WTC11 (cell line): Measurements from ENCODE around the gene ZNF467. TPM values are rescaled to one million over a fixed set of nuclear protein-coding genes. Genes with fewer than 3 reads are reported as not detected.

Experiments used
- ATAC-seq: fragments of 200-7000 bp; cut with Tn5 transposase; 2 replicates; pipeline ENCODE4 v1.10.0; 2021; ENCODE audit warnings: mild to moderate bottlenecking, moderate library complexity
- CTCF ChIA-PET: fragments of 300-600 bp; sonication (Branson Sonifier 250); formaldehyde crosslinking; loops from one replicate; lab custom pipeline; 2021; ENCODE audit warnings: antibody characterized with exemption; lab: Charles Lee
- POLR2A ChIA-PET: fragments of 350-600 bp; sonication (Branson Sonifier 250); formaldehyde crosslinking; loops from one replicate; lab custom pipeline; 2021; ENCODE audit warnings: antibody characterized with exemption; lab: Charles Lee
- DNase-seq: peaks from one replicate; pipeline ENCODE4 v3.0.0; 2021; ENCODE audit warnings: low spot score
- H3K27ac Mint-ChIP-seq: 2 replicates; pipeline ENCODE4 v1.8.0; 2021; ENCODE audit warnings: mixed read lengths
- H3K27me3 Mint-ChIP-seq: 2 replicates; pipeline ENCODE4 v1.8.0; 2021; ENCODE audit warnings: low read depth, mild to moderate bottlenecking, moderate library complexity, mixed read lengths
- H3K36me3 Mint-ChIP-seq: 2 replicates; pipeline ENCODE4 v1.8.0; 2021; ENCODE audit warnings: mixed read lengths
- H3K4me1 Mint-ChIP-seq: 2 replicates; pipeline ENCODE4 v1.8.0; 2022; ENCODE audit warnings: mixed read lengths
- H3K4me3 Mint-ChIP-seq: 2 replicates; pipeline ENCODE4 v1.8.0; 2021; ENCODE audit warnings: mild to moderate bottlenecking, moderate library complexity, mixed read lengths
- H3K9me3 Mint-ChIP-seq: 2 replicates; pipeline ENCODE4 v1.8.0; 2021; ENCODE audit warnings: mixed read lengths
- ATF1 ChIP-seq: sonication (generic); formaldehyde crosslinking; IDR thresholded peaks from 2 replicates; pipeline ENCODE4 v1.8.1; 2023; ENCODE audit warnings: mild to moderate bottlenecking, moderate library complexity, missing genetic modification reagents
- CBFB ChIP-seq: sonication (generic); formaldehyde crosslinking; IDR thresholded peaks from 2 replicates; pipeline ENCODE4 v1.8.1; 2022; ENCODE audit warnings: mild to moderate bottlenecking, low read depth, missing genetic modification reagents
- CREM ChIP-seq: sonication (generic); formaldehyde crosslinking; IDR thresholded peaks from 2 replicates; pipeline ENCODE4 v1.8.1; 2022; ENCODE audit warnings: mild to moderate bottlenecking, missing genetic modification reagents, moderate library complexity
- FOXK1 ChIP-seq: sonication (generic); formaldehyde crosslinking; IDR thresholded peaks from 2 replicates; pipeline ENCODE4 v1.8.0; 2022; ENCODE audit warnings: mild to moderate bottlenecking, moderate library complexity, missing genetic modification reagents
- NFYB ChIP-seq: sonication (generic); formaldehyde crosslinking; conservative IDR thresholded peaks from 2 replicates; pipeline ENCODE4 v1.8.0; 2022; ENCODE audit warnings: low read depth, missing genetic modification reagents
- NR3C1 ChIP-seq: sonication (generic); formaldehyde crosslinking; conservative IDR thresholded peaks from 2 replicates; pipeline ENCODE4 v1.8.1; 2023; ENCODE audit warnings: low read depth, mild to moderate bottlenecking, missing genetic modification reagents
- TCF7 ChIP-seq: sonication (generic); formaldehyde crosslinking; IDR thresholded peaks from 2 replicates; pipeline ENCODE4 v1.8.0; 2022; ENCODE audit warnings: mild to moderate bottlenecking, low read depth, missing genetic modification reagents, moderate library complexity
- TEAD4 ChIP-seq: sonication (generic); formaldehyde crosslinking; IDR thresholded peaks from 2 replicates; pipeline ENCODE4 v1.8.0; 2022; ENCODE audit warnings: mild to moderate bottlenecking, missing genetic modification reagents
- ZNF121 ChIP-seq: sonication (generic); formaldehyde crosslinking; IDR thresholded peaks from 2 replicates; pipeline ENCODE4 v1.8.0; 2023; ENCODE audit warnings: missing genetic modification reagents
- ZNF219 ChIP-seq: sonication (generic); formaldehyde crosslinking; IDR thresholded peaks from 2 replicates; pipeline ENCODE4 v1.8.0; 2023; ENCODE audit warnings: missing genetic modification reagents, mild to moderate bottlenecking, borderline replicate concordance
- total RNA-seq: library from RNA; stranded (reverse); gene quantifications from 3 replicates; pipeline ENCODE4 v1.2.3, GENCODE V29; 2021
- TF ChIP-seq, protein P1 (sequence below): sonication (generic); formaldehyde crosslinking; IDR thresholded peaks from 2 replicates; pipeline ENCODE4 v1.8.1; 2023; ENCODE audit warnings: mild to moderate bottlenecking, missing genetic modification reagents, borderline replicate concordance
- TF ChIP-seq, protein P2 (sequence below): fragments of 250-450 bp; sonication (Bioruptor Pico); conservative IDR thresholded peaks from 2 replicates; pipeline ENCODE4 v1.9.0; 2021; ENCODE audit warnings: mild to moderate bottlenecking
- TF ChIP-seq, protein P3 (sequence below): fragments of 250-450 bp; sonication (Bioruptor Pico); IDR thresholded peaks from 2 replicates; pipeline ENCODE4 v1.9.0; 2021; ENCODE audit warnings: mild to moderate bottlenecking

The ZNF467 gene
- total RNA-seq, 1 experiment from 2014 or later, result 0.70 TPM

DNA sequence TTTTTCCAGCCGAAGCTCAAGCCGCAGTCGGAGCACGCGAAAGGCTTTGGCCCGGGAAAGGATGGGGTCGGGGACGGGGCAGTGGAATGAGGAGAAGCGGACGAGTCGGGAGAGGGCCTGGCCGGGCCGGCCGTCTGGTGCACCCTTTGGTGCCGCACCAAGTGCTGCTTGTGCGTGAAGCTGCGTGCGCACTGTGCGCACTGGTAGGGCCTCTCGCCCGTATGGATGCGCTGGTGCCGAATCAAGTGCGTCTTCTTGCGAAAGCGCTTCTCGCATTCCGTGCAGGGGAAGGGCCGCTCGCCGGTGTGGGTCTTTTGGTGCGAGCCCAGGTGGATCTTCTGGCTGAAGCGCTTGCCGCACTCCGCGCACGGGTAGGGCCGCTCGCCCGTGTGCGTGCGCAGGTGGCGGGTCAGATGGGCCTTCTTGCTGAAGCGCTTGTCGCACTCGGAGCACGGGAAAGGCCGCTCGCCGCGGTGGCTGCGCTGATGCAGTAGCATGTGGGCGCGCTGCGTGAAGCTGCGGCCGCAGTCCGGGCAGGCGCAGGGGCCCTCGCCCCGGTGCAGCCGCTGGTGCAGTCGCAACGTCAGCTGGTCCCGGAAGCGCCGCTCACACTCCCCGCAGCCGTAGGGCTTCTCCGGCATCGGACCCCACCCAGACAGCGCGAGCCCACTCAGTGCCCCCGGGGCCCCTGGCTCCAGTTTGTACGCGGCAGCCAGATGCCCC lies 7.8 kb downstream of the ZNF467 start:
- Mint-ChIP-seq H3K27me3 (peaks cover 100% of the 10 kb centered on the region), H3K36me3 (no peaks in the 10 kb centered on the region), H3K9me3 (no peaks in the 10 kb centered on the region), H3K27ac (no peak overlapping the region), H3K4me3 (peak overlapping the region; percentile 67), H3K4me1 (peaks cover 14% of the 10 kb centered on the region)
- ChIA-PET POLR2A (interaction anchor here (1.5 kb wide), 1 partner anchor 9 kb away, joined by 3 read pairs; no protein-coding TSS in a partner anchor), CTCF (interaction anchor here (0.6 to 4.5 kb wide), 17 partner anchors 9 to 141 kb away, joined by 3 to 51 read pairs (median 9); partner anchors contain the start of gene ZNF467)
- DNase-seq, result peak; percentile 61
- TF ChIP-seq TEAD4 (CRISPR knock-in tag) (no peak), ATF1 (0 out of 2 replicates have a peak, but pooled peaks have one; percentile 52), CREM (CRISPR knock-in tag) (0 out of 2 replicates have a peak, but pooled peaks have one; percentile 25), TCF7 (CRISPR knock-in tag) (no peak), ZNF121 (CRISPR knock-in tag) (no peak), NR3C1 (CRISPR knock-in tag) (no peak), NFYB (CRISPR knock-in tag) (no peak), CBFB (CRISPR knock-in tag) (no peak), ZNF219 (CRISPR knock-in tag) (no peak), FOXK1 (CRISPR knock-in tag) (no peak)
- TF ChIP-seq, protein P1, sequence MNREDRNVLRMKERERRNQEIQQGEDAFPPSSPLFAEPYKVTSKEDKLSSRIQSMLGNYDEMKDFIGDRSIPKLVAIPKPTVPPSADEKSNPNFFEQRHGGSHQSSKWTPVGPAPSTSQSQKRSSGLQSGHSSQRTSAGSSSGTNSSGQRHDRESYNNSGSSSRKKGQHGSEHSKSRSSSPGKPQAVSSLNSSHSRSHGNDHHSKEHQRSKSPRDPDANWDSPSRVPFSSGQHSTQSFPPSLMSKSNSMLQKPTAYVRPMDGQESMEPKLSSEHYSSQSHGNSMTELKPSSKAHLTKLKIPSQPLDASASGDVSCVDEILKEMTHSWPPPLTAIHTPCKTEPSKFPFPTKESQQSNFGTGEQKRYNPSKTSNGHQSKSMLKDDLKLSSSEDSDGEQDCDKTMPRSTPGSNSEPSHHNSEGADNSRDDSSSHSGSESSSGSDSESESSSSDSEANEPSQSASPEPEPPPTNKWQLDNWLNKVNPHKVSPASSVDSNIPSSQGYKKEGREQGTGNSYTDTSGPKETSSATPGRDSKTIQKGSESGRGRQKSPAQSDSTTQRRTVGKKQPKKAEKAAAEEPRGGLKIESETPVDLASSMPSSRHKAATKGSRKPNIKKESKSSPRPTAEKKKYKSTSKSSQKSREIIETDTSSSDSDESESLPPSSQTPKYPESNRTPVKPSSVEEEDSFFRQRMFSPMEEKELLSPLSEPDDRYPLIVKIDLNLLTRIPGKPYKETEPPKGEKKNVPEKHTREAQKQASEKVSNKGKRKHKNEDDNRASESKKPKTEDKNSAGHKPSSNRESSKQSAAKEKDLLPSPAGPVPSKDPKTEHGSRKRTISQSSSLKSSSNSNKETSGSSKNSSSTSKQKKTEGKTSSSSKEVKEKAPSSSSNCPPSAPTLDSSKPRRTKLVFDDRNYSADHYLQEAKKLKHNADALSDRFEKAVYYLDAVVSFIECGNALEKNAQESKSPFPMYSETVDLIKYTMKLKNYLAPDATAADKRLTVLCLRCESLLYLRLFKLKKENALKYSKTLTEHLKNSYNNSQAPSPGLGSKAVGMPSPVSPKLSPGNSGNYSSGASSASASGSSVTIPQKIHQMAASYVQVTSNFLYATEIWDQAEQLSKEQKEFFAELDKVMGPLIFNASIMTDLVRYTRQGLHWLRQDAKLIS (CRISPR knock-in tag), result no peak
- TF ChIP-seq, protein P2, sequence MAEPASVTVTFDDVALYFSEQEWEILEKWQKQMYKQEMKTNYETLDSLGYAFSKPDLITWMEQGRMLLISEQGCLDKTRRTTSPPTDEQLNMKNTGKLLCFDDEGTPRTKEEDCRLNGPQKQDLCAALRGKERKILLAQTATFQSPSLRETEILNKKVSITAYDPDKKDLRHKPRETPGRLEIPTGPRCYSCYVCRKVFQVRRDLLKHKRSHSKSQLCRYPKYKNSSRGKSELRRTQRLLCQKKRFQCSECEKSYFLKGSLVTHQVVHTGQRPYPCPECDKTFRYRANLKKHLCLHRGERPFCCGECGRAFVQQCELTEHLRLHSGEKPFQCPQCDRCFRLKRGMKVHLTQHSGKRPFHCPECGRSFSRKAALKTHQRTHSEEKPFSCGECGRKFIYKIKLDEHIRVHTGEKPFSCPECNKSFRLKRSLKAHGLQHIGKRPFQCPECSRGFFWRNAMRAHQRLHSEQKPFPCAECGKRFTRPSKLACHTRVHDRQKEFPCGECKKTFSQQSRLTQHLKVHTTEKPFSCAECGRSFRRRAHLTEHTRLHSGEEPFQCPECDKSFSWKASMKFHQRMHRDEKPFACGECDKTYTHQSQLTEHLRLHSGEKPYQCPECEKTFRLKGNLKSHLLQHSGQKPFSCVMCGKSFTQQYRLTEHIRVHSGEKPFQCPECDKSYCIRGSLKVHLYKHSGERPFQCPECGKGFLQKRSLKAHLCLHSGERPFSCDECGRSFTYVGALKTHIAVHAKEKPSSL (CRISPR knock-in tag), result no peak
- TF ChIP-seq, protein P3, sequence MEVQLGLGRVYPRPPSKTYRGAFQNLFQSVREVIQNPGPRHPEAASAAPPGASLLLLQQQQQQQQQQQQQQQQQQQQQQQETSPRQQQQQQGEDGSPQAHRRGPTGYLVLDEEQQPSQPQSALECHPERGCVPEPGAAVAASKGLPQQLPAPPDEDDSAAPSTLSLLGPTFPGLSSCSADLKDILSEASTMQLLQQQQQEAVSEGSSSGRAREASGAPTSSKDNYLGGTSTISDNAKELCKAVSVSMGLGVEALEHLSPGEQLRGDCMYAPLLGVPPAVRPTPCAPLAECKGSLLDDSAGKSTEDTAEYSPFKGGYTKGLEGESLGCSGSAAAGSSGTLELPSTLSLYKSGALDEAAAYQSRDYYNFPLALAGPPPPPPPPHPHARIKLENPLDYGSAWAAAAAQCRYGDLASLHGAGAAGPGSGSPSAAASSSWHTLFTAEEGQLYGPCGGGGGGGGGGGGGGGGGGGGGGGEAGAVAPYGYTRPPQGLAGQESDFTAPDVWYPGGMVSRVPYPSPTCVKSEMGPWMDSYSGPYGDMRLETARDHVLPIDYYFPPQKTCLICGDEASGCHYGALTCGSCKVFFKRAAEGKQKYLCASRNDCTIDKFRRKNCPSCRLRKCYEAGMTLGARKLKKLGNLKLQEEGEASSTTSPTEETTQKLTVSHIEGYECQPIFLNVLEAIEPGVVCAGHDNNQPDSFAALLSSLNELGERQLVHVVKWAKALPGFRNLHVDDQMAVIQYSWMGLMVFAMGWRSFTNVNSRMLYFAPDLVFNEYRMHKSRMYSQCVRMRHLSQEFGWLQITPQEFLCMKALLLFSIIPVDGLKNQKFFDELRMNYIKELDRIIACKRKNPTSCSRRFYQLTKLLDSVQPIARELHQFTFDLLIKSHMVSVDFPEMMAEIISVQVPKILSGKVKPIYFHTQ, result no peak
- peak; percentile 14 for ATAC-seq
